Measurements from ENCODE around the gene PITPNC1.
"Not testable (repeated sequence)": the region's sequence is repeated elsewhere in the genome, so short reads cannot be mapped to it uniquely, and the experiment has no call there.

The PITPNC1 gene

DNA sequence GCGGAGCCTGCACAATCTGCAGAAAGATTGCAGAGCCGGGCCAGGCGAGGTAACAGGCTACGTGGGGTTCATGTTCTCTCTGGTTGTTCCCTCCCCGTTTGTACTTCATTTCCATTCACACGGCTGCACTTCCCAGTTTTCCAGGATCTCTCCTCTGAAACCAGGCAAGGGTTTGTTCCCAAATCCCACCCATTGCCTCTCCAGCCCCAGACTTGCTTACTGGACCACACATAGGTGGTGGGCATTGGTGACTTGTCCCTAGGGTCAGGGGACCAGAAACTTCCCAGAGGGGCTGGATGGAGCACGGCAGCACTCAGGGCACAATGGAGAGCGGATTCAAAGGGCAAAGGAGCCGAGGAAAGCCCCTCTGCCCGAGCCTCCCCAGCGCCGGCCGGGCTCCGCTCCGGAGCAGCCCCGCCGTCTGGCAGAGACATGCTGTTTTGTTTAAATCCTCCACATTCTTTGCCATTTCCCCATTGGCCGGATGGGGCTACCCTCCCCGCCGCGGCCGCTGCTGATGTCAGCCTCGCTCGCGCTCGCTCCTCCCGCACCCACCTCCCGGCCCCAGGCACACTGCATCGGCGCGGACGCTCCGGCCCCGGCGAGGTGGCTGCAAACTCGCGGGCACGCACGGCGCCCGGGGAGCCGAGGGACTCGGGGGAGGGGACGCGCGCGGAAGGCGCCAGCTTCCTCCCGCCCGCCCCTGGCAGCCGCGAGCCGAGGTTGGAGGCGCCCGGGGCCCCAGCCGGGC lies at the start of gene PITPNC1:
Gene PITPNC1, plus strand, starts transcription at position 545 of the 751 bp plus-strand sequence.
- DNase-seq (ENCODE audit: low read depth in 2 of 2) = peak; percentile 88 to 92
- H3K4me3 ChIP-seq (replicated peaks in 1 of 2; ENCODE audit: low read depth in 2 of 2, low read length in 2 of 2) = peak within 1 kb of the TSS; percentile 83 to 89
- TF ChIP-seq, protein P1, sequence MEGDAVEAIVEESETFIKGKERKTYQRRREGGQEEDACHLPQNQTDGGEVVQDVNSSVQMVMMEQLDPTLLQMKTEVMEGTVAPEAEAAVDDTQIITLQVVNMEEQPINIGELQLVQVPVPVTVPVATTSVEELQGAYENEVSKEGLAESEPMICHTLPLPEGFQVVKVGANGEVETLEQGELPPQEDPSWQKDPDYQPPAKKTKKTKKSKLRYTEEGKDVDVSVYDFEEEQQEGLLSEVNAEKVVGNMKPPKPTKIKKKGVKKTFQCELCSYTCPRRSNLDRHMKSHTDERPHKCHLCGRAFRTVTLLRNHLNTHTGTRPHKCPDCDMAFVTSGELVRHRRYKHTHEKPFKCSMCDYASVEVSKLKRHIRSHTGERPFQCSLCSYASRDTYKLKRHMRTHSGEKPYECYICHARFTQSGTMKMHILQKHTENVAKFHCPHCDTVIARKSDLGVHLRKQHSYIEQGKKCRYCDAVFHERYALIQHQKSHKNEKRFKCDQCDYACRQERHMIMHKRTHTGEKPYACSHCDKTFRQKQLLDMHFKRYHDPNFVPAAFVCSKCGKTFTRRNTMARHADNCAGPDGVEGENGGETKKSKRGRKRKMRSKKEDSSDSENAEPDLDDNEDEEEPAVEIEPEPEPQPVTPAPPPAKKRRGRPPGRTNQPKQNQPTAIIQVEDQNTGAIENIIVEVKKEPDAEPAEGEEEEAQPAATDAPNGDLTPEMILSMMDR (IDR thresholded peaks at IDR 0.05; ENCODE audit: low read depth, low read length) = no peak

DNA sequence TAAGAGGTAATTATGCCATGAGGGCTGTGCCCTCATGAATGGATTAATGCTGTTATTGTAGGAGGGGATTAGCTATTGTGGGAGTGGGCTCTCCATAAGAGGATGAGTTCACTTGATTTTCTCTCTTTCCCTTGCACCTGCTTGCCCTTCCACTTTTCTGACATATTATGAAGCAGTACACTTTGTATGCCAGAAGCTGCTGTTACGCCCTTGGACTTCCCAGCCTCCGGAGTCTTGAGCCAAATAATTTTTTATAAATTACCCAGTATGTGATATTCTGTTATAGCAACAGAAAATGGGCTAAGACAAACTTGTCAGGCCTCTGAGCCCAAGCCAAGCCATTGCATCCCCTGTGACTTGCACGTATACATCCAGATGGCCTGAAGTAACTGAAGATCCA lies 49.1 kb upstream of the PITPNC1 start:
- DNase-seq (ENCODE audit: low read depth in 2 of 2) = no peak
- TF ChIP-seq, protein P1 (IDR thresholded peaks at IDR 0.05; ENCODE audit: low read depth, low read length) = no peak
- no peak overlapping the region for H3K4me3 ChIP-seq (replicated peaks in 1 of 2; ENCODE audit: low read depth in 2 of 2, low read length in 2 of 2)

DNA sequence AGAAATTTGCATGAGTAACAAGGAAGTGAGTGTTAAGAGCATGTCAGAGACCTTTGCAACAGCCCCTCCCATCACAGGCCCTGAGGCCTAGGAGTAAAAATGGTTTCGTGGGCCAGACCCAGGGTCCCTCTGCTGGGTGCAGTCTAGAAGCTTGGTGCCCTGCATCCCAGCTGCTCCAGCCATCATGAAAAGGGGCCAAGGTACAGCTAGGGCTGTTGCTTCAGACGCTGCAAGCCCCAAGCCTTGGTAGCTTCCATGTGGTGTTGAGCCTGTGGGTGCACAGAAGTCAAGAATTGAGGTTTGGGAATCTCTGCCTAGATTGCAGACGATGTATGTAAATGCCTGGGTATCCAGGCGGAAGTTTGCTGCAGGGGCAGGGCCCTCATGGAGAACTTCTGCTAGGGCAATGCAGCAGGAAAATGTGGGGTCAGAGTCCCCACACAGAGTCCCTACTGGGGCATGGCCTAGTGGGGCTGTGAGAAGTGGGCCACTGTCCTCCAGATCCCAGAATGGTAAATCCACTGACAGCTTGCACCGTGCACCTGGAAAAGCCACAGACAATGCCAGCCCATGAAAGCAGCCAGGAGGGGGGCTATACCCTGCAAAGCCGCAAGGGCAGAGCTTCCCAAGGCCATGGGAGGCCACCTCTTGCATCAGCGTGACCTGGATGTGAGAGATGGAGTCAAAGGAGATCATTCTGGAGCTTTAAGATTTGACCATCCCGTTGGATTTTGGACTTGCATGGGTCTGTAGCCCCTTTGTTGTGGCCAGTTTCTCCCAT lies 45.5 kb upstream of the PITPNC1 start:
- not testable (repeated sequence) for DNase-seq (ENCODE audit: low read depth in 2 of 2)

DNA sequence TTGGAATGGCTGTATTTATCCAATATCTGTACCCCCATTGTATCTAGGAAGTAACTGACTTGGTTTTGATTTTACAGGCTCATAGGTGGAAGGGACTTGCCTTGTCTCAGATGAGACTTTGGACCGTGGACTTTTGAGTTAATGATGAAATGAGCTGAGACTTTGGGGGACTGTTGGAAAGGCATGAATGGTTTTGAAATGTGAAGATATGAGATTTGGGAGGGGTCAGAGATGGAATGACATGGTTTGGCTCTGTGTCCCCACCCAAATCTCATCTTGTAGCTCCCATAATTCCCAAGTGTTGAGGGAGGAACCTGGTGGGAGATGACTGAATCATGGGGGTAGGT lies 44.9 kb upstream of the PITPNC1 start:
- not testable (repeated sequence) for H3K4me3 ChIP-seq (replicated peaks in 1 of 2; ENCODE audit: low read depth in 2 of 2, low read length in 2 of 2); DNase-seq (ENCODE audit: low read depth in 2 of 2)

More for the DNA sequence above, 45.5 kb upstream of the PITPNC1 start:
- not testable (repeated sequence) for H3K4me3 ChIP-seq (replicated peaks in 1 of 2; ENCODE audit: low read depth in 2 of 2, low read length in 2 of 2)

DNA sequence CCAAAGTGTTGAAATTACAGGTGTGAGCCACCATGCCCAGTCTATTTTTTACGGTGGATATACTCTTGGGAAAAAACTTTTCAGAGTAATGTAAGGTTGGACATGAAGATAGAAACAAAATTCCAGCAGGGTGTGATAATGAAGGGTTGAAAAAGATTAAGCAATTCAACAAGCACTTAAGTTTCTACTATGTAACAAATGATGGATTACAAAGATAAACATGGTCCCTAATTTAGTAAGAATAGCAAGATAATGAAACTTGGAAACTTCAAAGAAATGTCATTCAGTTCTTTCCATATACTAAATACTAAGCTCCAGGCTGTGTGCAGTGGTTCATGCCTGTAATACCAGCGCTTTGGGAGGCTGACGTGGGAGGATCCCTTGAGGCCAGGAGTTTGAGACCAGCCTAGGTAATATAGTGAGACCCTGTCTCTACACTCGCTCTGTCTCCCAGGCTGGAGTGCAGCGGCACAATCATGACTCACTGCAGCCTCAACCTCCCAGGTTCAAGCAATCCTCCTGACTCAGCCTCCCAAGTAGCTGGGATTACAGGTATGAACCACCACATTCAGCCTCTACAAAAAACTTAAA lies 41.7 kb upstream of the PITPNC1 start:
- no peak for DNase-seq (ENCODE audit: low read depth in 2 of 2)
- TF ChIP-seq, protein P1 (IDR thresholded peaks at IDR 0.05; ENCODE audit: low read depth, low read length) = no peak

DNA sequence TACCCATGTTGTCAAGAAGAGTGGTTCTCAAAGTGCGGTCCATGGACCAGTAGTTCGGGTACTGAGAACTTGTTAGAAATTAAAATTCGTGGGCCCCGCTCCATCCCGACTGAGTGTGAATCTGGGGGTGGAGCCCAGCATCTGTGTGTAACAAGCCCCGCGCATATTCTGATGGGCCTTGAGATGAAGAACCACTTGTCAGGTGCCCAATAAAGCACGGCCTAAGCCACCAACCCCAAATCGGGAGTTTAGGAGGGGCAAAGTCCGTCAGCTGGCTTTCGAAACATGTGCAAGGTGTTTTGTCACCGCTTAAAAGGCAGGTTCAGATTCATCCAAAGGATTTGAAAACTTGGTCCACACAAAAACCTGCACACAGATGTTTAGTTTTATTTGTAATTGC lies 40.2 kb upstream of the PITPNC1 start:
- no peak for DNase-seq (ENCODE audit: low read depth in 2 of 2)
- H3K4me3 ChIP-seq (replicated peaks in 1 of 2; ENCODE audit: low read depth in 2 of 2, low read length in 2 of 2) = no peak overlapping the region
- TF ChIP-seq, protein P1 (IDR thresholded peaks at IDR 0.05; ENCODE audit: low read depth, low read length) = no peak

More for the DNA sequence above, 41.7 kb upstream of the PITPNC1 start:
- no peak overlapping the region for H3K4me3 ChIP-seq (replicated peaks in 1 of 2; ENCODE audit: low read depth in 2 of 2, low read length in 2 of 2)

DNA sequence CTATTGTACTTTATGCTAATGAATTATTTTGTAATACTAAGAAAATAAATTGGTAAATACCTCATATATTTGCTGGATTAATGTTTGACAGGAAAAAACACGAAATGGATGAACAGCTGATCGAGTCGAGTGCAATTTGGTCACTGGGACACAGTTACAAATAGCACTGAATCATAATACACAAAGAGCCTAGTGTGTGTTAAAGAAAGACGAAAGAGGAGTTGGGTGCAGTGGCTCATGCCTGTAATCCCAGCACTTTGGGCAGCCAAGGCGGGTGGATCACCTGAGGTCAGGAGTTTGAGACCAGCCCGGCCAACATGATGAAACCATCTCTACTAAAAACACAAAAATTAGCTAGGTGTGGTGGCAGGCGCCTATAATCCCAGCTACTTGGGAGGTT lies 38.7 kb upstream of the PITPNC1 start:
- DNase-seq (ENCODE audit: low read depth in 2 of 2); H3K4me3 ChIP-seq (replicated peaks in 1 of 2; ENCODE audit: low read depth in 2 of 2, low read length in 2 of 2): not testable (repeated sequence)

DNA sequence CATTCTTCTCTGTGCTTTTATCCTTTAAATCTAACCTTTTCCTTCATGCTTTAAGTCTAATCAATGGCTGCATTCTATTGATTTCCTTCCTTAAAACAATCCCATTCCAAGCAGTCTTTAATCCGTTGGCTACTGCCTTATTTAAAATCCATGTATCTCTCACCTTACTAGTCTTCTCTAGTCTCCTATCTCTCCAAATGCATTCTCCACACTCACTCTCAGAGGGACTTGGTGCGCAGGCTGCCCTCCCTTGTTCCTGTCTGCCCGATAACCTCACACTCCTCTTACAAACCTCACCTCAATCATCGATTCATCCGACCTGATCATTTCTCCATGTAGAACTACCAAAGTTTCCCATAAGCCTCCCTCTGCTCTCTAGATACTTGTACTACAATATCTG lies 33.8 kb upstream of the PITPNC1 start:
- TF ChIP-seq, protein P1 (IDR thresholded peaks at IDR 0.05; ENCODE audit: low read depth, low read length) = no peak
- no peak for DNase-seq (ENCODE audit: low read depth in 2 of 2)
- no peak overlapping the region for H3K4me3 ChIP-seq (replicated peaks in 1 of 2; ENCODE audit: low read depth in 2 of 2, low read length in 2 of 2)

Data from cardiac fibroblast (primary cell).